ENCODE results near the gene KRTAP5-2.

Gene KRTAP5-2

GRCh38 chr11:1637628-1638027 is 39.5 kb upstream of the KRTAP5-2 start:
- no peak for DNase-seq
- no peaks in the 10 kb centered on the region for H3K36me3 ChIP-seq
- H3K9me3 ChIP-seq (ENCODE audit: severe bottlenecking): no peaks in the 10 kb centered on the region
- H3K27me3 ChIP-seq (ENCODE audit: insufficient read depth, low read depth, severe bottlenecking): peaks cover 94% of the 10 kb centered on the region
- no peak overlapping the region for H3K4me3 ChIP-seq (ENCODE audit: low read depth, low read length)
- no peak for TF ChIP-seq CTCF (IDR thresholded peaks at IDR 0.05; ENCODE audit: low read depth, low read length)
- no peak overlapping the region for H3K27ac ChIP-seq

GRCh38 chr11:1636291-1636950 is 38.3 kb upstream of the KRTAP5-2 start:
- DNase-seq: no peak
- H3K4me3 ChIP-seq (ENCODE audit: low read depth, low read length): no peak overlapping the region
- no peaks in the 10 kb centered on the region for H3K9me3 ChIP-seq (ENCODE audit: severe bottlenecking)
- no peak overlapping the region for H3K27ac ChIP-seq
- peaks cover 100% of the 10 kb centered on the region for H3K27me3 ChIP-seq (ENCODE audit: insufficient read depth, low read depth, severe bottlenecking)
- TF ChIP-seq CTCF (IDR thresholded peaks at IDR 0.05; ENCODE audit: low read depth, low read length): no peak
- H3K36me3 ChIP-seq: no peaks in the 10 kb centered on the region

DNA sequence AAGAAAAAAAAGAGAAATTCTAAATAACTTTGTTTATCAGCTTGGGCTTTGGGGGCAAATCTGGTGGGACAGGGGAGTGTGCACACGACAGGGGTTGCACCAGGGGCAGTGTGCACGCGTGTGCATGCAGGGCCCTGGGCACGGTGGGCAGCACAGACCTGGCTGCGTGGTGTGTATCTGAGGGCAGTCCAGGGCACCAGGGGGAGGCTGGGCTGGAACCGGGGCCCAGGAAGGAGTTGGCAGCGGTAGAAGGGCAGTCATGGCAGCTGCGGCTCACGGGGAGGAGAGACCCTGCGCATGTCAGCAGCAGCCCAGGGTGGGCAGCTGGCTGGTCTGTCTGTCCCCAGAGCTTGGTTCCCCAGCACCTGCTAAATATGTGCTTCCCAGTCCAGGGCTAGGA is 35.8 kb upstream of the KRTAP5-2 start:
- TF ChIP-seq CTCF (IDR thresholded peaks at IDR 0.05; ENCODE audit: low read depth, low read length): no peak
- H3K36me3 ChIP-seq: no peaks in the 10 kb centered on the region
- H3K9me3 ChIP-seq (ENCODE audit: severe bottlenecking): no peaks in the 10 kb centered on the region
- no peak overlapping the region for H3K4me3 ChIP-seq (ENCODE audit: low read depth, low read length)
- H3K27ac ChIP-seq: no peak overlapping the region
- H3K27me3 ChIP-seq (ENCODE audit: insufficient read depth, low read depth, severe bottlenecking): peaks cover 93% of the 10 kb centered on the region
- no peak for DNase-seq

- H3K27ac ChIP-seq: no peak overlapping the region
- no peaks in the 10 kb centered on the region for H3K36me3 ChIP-seq
- H3K27me3 ChIP-seq (ENCODE audit: insufficient read depth, low read depth, severe bottlenecking): peaks cover 90% of the 10 kb centered on the region
- no peak overlapping the region for H3K4me3 ChIP-seq (ENCODE audit: low read depth, low read length)
- DNase-seq: no peak
- TF ChIP-seq CTCF (IDR thresholded peaks at IDR 0.05; ENCODE audit: low read depth, low read length): no peak
- no peaks in the 10 kb centered on the region for H3K9me3 ChIP-seq (ENCODE audit: severe bottlenecking)
Observed at GRCh38 chr11:1632053-1632714, 34.1 kb upstream of the KRTAP5-2 start.

- TF ChIP-seq CTCF (IDR thresholded peaks at IDR 0.05; ENCODE audit: low read depth, low read length): no peak
- Histone ChIP-seq H3K27me3 (ENCODE audit: insufficient read depth, low read depth, severe bottlenecking) (peaks cover 90% of the 10 kb centered on the region), H3K27ac (no peak overlapping the region), H3K4me3 (ENCODE audit: low read depth, low read length) (no peak overlapping the region), H3K36me3 (no peaks in the 10 kb centered on the region), H3K9me3 (ENCODE audit: severe bottlenecking) (no peaks in the 10 kb centered on the region)
- no peak for DNase-seq
Observed at GRCh38 chr11:1631066-1631568, 33.0 kb upstream of the KRTAP5-2 start.

Data from WERI-Rb-1 (cell line).